A549 treated with AZD2906 at 1 μM for 4 hours (cell line): ENCODE measurements around the gene RPS15A. TPM values are rescaled to one million over a fixed set of nuclear protein-coding genes. Genes with fewer than 3 reads are reported as not detected.

Experiments
- total RNA-seq: library from RNA; stranded (reverse); fragments of 200-300 nt; extraction: Qiagen RNA extraction; gene quantifications from 5 replicates; pipeline ENCODE4 v1.2.3, GENCODE V29; 2022

RPS15A gene
- 2,282 to 2,472 TPM (median 2,344 TPM) in 5 replicates for total RNA-seq

DNA sequence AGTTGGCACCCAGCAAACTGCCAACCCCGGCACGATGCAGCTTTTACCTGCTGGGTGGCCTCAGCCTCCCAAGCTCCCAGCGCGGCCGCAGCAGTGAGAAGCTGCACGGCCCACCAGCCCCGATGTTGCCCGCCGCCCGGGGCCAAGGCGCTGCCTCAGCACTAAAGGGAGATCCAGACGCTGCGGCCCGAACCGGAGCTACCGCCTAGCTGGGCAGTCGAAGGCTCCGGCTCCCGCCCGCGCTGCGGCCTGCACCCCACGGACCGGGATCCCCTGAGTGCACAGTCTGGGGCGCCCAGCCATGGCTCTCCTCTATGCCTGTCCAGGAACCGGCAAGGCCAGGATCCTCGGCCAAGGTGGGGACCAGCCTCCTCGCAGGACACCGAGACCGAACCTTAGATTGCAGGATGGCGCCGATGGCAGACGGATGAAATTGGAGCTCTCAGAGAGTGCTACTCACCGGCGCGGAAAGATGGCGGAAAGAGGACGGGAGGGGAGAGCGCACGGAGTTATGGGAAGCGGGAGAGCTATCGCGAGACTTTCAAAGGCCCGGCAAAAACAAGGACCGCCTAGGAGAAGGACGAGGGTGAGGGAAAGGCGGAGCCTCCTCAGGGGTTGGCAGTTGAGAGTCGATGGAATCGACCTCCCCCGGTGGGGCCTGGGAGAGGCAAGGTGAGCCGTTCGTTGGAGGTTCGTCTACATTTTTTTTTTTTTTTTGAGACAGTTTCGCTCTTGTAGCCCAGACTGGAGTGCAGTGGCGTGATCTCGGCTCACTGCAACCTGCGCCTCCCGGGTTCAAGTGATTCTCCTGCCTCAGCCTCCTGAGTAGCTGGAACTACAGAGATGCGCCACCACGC is at the start of gene RPS15A:
Gene RPS15A (minus strand): TSS at position 485 of the 857 bp plus-strand sequence. CDS start 1,221 bp downstream, outside the sequence.

DNA sequence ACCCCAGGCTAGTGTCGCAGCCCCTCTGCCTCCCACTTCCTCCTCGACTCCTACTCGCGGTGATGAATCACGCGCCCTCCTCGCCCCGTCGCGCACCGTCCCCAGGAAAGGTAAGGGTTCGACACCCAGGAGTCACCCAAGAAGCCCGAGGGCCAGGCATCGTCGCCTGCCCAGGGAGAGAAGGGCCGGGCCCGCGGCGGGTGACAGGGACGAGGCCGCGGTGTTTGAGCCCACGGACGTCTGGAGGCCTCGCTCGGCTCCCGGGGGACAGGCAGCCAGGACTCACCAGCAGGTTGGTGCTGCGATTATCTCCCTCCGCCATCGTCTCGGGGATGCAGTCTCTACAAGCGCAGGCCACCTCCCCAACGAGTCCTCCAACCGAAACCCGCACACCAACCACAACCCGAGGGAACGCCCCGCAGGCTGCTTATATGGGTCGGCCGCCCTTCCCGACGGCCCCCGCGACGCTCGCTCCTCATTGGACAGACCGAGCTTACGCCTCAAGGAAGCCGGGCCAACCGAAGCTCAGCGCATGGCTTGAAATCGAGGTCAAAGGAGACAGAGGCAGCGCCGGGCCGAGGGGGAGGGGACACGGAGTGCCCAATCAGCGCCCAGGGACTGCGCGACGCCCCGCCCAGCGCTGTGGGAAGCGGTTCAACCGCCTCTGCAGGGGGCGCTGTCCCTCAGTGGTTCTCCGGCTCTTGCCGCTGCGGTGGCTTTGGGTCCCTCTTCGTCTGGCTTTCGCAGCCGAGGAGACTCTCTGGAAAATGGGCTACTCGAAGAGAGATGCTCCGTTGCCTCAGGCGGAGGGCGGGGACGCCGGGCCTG is 11.2 kb upstream of the RPS15A start, which contains the start of gene ARL6IP1:
Gene ARL6IP1 (minus strand): TSS at position 405 of the 828 bp plus-strand sequence. CDS start 83 bp downstream, at position 322.

Other genes with a start within 250 kb of the RPS15A start
- 97.6 to 102 TPM (median 101 TPM) in 5 replicates for gene NOMO2, start 228.2 kb downstream of the RPS15A start, total RNA-seq
- 248 to 478 TPM (median 272 TPM) in 5 replicates for gene ARL6IP1, start 11.2 kb upstream of the RPS15A start, total RNA-seq
- gene SMG1, start 136.1 kb upstream of the RPS15A start, total RNA-seq, result 14.4 to 21.4 TPM (median 19.2 TPM) in 5 replicates
- 5.3 to 6.6 TPM (median 5.6 TPM) in 5 replicates for gene TMC7, start 193.6 kb upstream of the RPS15A start, total RNA-seq